ENCODE measurements around the gene IRS4. TPM values are rescaled to one million over a fixed set of nuclear protein-coding genes. Genes with fewer than 3 reads are reported as not detected.
A peak's percentile ranks its signal among the peaks of the same experiment; 100 is the strongest.

Gene IRS4
- 24.7 TPM for polyA plus RNA-seq (2013, experiment 1 of 2)
- 24.9 TPM for polyA plus RNA-seq (2013, experiment 2 of 2)

DNA sequence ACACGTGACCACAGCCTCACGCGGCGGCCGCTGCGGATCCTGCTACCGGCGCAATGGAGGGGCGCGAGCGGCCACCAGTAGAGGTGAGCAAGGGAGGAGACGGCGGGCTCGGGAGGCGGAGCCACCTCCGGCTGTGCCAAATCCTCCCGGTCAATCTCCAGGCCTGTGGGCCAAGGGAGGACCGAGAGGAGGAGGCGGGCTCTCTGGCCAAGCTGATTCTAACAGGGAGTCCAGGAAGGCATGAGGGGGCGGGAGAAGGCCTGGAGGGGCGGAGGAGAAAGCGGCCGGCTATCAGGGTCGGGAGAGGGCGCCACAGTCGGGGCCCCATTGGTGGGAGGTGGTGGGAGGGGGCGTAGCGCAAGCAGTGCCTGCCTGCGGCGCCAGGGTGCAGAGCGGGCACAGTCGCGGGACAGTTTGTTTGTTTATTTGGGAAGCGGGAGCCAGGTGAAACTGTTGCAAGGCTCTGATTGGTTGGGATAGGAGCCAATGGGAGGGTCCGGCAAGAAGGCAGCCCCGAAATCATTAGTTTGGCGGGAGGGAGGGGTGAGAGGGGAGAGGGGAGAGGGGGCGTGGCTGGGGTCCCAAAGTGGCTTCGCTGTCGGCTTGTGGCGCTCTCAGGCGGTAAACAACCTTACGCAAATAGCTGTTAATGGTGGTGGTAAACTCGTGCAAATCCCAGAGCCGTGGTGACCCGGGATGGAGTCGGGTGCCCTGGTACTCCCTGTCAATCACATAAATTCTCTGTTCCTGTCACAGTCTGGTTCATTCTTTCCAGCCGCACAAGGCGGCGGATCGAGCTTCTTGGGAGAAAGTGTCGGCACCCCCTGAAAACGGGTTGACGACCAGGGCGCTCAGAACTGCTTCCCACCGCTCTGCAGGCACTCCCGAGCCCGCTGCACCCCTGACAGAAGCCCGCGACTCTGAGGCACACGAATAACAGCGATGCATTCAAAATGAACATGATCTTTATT lies at the start of gene IRS4:
Gene IRS4, minus strand, starts transcription at position 55 of the 971 bp plus-strand sequence.
- no peak within 1 kb of the TSS for H2BK120ac ChIP-seq (ENCODE audit: low read depth, low read length)
- no peak within 1 kb of the TSS for H2BK12ac ChIP-seq (ENCODE audit: low read length)
- H3K9ac ChIP-seq (ENCODE audit: low read depth, low read length, poor library complexity), result peak within 1 kb of the TSS; percentile 88
- no peaks in the 10 kb centered on the region for H3K79me1 ChIP-seq (ENCODE audit: low read depth, low read length)
- H3K18ac ChIP-seq (ENCODE audit: low read length), result peak within 1 kb of the TSS; percentile 90
- H3K4me1 ChIP-seq (ENCODE audit: control insufficient read depth in 2 of 2, insufficient read depth in 1 of 2, low read depth in 1 of 2, low read length in 2 of 2), result no peaks in the 10 kb centered on the region
- peaks cover 0 to 33% (median 0%) of the 10 kb centered on the region in 3 experiments for H3K27me3 ChIP-seq (ENCODE audit: control insufficient read depth in 3 of 3, insufficient read depth in 3 of 3, low read depth in 1 of 3, low read length in 3 of 3)
- no peak within 1 kb of the TSS for H3K4ac ChIP-seq (ENCODE audit: low read length)
- no peaks in the 10 kb centered on the region for H3K36me3 ChIP-seq (replicated peaks in 1 of 2; ENCODE audit: control insufficient read depth in 2 of 2, insufficient read depth in 2 of 2, low read length in 2 of 2)
- H2BK15ac ChIP-seq (ENCODE audit: low read length), result peak within 1 kb of the TSS; percentile 26
- DNase-seq (ENCODE audit: low spot score), result peak; percentile 90
- peak within 1 kb of the TSS; percentile 93 for H2AFZ ChIP-seq (ENCODE audit: low read length)
- peak within 1 kb of the TSS; percentile 67 to 99 for H3K4me3 ChIP-seq (ENCODE audit: low read length in 2 of 2)
- H3K14ac ChIP-seq (ENCODE audit: low read length), result peak within 1 kb of the TSS; percentile 38
- H2AK5ac ChIP-seq (ENCODE audit: low read depth, low read length), result no peak within 1 kb of the TSS
- peak within 1 kb of the TSS; percentile 92 for H3K27ac ChIP-seq (replicated peaks; ENCODE audit: low read length)
- no peak within 1 kb of the TSS for H3K23ac ChIP-seq (ENCODE audit: low read depth, low read length, poor library complexity)
- WGBS, 2 donors (ENCODE audit: extremely low coverage in 2 of 2, insufficient read length in 2 of 2, insufficient replicate concordance in 1 of 2), result no CpG with 5 or more reads among the region's 62 CpGs
- H3K4me2 ChIP-seq (ENCODE audit: insufficient read depth, low read length, poor library complexity, severe bottlenecking), result peak within 1 kb of the TSS; percentile 63
- peak within 1 kb of the TSS; percentile 75 for H2BK5ac ChIP-seq (ENCODE audit: low read length)
- no peak within 1 kb of the TSS for H4K8ac ChIP-seq (ENCODE audit: low read depth, low read length)
- peaks cover 0 to 17% of the 10 kb centered on the region in 2 donors for H3K9me3 ChIP-seq (replicated peaks in 1 of 2; ENCODE audit: control insufficient read depth in 2 of 2, insufficient read depth in 1 of 2, low read depth in 1 of 2, low read length in 2 of 2)
- no peak within 1 kb of the TSS for H4K91ac ChIP-seq (ENCODE audit: low read depth, low read length, poor library complexity)

DNA sequence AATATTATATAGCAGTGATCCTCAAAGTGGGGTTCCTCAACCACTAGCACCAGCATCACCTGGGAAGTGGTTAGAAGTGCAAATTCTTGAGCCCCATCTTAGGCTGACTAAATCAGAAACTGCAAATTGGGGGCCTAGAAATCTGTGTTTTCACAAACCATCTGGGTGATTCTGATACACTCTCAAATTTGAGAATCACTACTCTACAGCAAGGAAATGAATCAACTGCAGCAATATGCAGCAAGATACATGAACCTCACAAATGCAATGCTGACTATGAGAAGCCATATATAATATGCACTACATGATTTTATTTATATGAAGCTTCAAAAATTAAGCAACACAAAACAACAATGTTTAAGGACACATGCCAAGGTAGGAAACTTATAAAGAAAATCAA lies 36.2 kb upstream of the IRS4 start:
- Histone ChIP-seq H4K8ac (ENCODE audit: low read depth, low read length) (no peak overlapping the region), H2AFZ (ENCODE audit: low read length) (no peak overlapping the region), H3K4ac (ENCODE audit: low read length) (no peak overlapping the region), H3K36me3 (replicated peaks in 1 of 2; ENCODE audit: control insufficient read depth in 2 of 2, insufficient read depth in 2 of 2, low read length in 2 of 2) (no peaks in the 10 kb centered on the region), H3K9me3 (replicated peaks in 1 of 2; ENCODE audit: control insufficient read depth in 2 of 2, insufficient read depth in 1 of 2, low read depth in 1 of 2, low read length in 2 of 2) (no peaks in the 10 kb centered on the region), H3K18ac (ENCODE audit: low read length) (no peak overlapping the region), H2BK5ac (ENCODE audit: low read length) (no peak overlapping the region), H3K4me1 (ENCODE audit: control insufficient read depth in 2 of 2, insufficient read depth in 1 of 2, low read depth in 1 of 2, low read length in 2 of 2) (no peaks in the 10 kb centered on the region), H3K27me3 (ENCODE audit: control insufficient read depth in 3 of 3, insufficient read depth in 3 of 3, low read depth in 1 of 3, low read length in 3 of 3) (no peaks in the 10 kb centered on the region), H3K9ac (ENCODE audit: low read depth, low read length, poor library complexity) (no peak overlapping the region), H3K79me1 (ENCODE audit: low read depth, low read length) (no peaks in the 10 kb centered on the region), H3K4me3 (ENCODE audit: low read length in 2 of 2) (no peak overlapping the region), H3K4me2 (ENCODE audit: insufficient read depth, low read length, poor library complexity, severe bottlenecking) (no peak overlapping the region), H3K14ac (ENCODE audit: low read length) (no peak overlapping the region), H2BK15ac (ENCODE audit: low read length) (no peak overlapping the region), H3K23ac (ENCODE audit: low read depth, low read length, poor library complexity) (no peak overlapping the region), H3K27ac (replicated peaks; ENCODE audit: low read length) (no peak overlapping the region), H4K91ac (ENCODE audit: low read depth, low read length, poor library complexity) (no peak overlapping the region), H2BK12ac (ENCODE audit: low read length) (no peak overlapping the region), H2AK5ac (ENCODE audit: low read depth, low read length) (no peak overlapping the region), H2BK120ac (ENCODE audit: low read depth, low read length) (no peak overlapping the region)
- no peak for DNase-seq (ENCODE audit: low spot score)

DNA sequence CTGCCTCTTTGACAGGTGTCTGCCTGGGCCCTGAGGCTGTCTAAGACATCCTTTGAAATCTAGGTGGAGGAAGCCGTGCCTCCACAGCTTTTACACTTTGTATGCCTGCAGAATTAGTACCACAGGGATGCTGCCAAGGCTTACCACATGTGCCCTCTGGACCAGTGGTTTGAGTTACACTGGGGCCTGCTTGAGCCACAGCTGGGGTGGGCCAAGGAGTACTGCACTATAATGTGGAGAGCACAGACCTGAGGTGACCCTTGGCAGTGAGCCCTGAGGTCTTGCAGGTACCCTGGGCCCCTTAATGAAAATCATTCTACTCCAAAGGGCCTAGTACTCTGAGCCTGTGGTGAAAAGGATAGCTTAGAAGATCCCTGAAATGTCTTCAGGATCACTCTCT lies 27.2 kb upstream of the IRS4 start:
- no peak overlapping the region for H3K4ac ChIP-seq (ENCODE audit: low read length)
- no peak for DNase-seq (ENCODE audit: low spot score)
- H3K4me3 ChIP-seq (ENCODE audit: low read length in 2 of 2), result no peak overlapping the region
- no peaks in the 10 kb centered on the region for H3K9me3 ChIP-seq (replicated peaks in 1 of 2; ENCODE audit: control insufficient read depth in 2 of 2, insufficient read depth in 1 of 2, low read depth in 1 of 2, low read length in 2 of 2)
- no peak overlapping the region for H3K14ac ChIP-seq (ENCODE audit: low read length)
- H3K36me3 ChIP-seq (replicated peaks in 1 of 2; ENCODE audit: control insufficient read depth in 2 of 2, insufficient read depth in 2 of 2, low read length in 2 of 2), result no peaks in the 10 kb centered on the region
- no peaks in the 10 kb centered on the region for H3K4me1 ChIP-seq (ENCODE audit: control insufficient read depth in 2 of 2, insufficient read depth in 1 of 2, low read depth in 1 of 2, low read length in 2 of 2)
- no peak overlapping the region for H4K8ac ChIP-seq (ENCODE audit: low read depth, low read length)
- H3K27ac ChIP-seq (replicated peaks; ENCODE audit: low read length), result no peak overlapping the region
- no peak overlapping the region for H2BK15ac ChIP-seq (ENCODE audit: low read length)
- H2AK5ac ChIP-seq (ENCODE audit: low read depth, low read length), result no peak overlapping the region
- H3K18ac ChIP-seq (ENCODE audit: low read length), result peak overlapping the region; percentile 17
- no peak overlapping the region for H2AFZ ChIP-seq (ENCODE audit: low read length)
- WGBS, 2 donors (ENCODE audit: extremely low coverage in 2 of 2, insufficient read length in 2 of 2, insufficient replicate concordance in 1 of 2), result no CpG with 5 or more reads among the region's 1 CpG
- H3K79me1 ChIP-seq (ENCODE audit: low read depth, low read length), result no peaks in the 10 kb centered on the region
- H3K27me3 ChIP-seq (ENCODE audit: control insufficient read depth in 3 of 3, insufficient read depth in 3 of 3, low read depth in 1 of 3, low read length in 3 of 3), result no peaks in the 10 kb centered on the region
- no peak overlapping the region for H2BK120ac ChIP-seq (ENCODE audit: low read depth, low read length)
- H3K4me2 ChIP-seq (ENCODE audit: insufficient read depth, low read length, poor library complexity, severe bottlenecking), result no peak overlapping the region
- no peak overlapping the region for H3K23ac ChIP-seq (ENCODE audit: low read depth, low read length, poor library complexity)
- H2BK12ac ChIP-seq (ENCODE audit: low read length), result no peak overlapping the region
- no peak overlapping the region for H3K9ac ChIP-seq (ENCODE audit: low read depth, low read length, poor library complexity)
- H4K91ac ChIP-seq (ENCODE audit: low read depth, low read length, poor library complexity), result no peak overlapping the region
- no peak overlapping the region for H2BK5ac ChIP-seq (ENCODE audit: low read length)

DNA sequence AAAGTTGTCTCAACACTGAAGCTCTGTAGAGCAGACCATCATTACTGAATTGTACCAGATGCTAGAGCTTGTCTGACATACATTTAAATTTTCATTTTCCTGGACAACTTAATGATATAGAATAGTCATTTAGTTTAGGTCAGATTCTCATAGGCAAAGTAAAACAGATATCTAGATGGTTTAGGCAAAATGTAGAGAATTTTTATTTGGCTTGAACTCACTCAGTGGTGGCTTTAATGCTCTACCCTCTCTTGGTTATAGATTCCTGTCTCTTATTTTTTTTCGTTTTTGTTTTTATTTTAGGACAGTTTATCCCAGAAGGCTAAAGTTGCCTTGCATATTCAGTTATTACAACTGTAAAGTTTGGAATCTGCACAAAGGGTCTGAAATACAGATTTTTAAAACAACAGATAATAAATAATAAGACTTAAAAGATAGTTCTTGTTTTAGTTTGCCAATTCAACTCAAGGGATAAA lies 4.0 kb upstream of the IRS4 start:
- no peaks in the 10 kb centered on the region for H3K36me3 ChIP-seq (replicated peaks in 1 of 2; ENCODE audit: control insufficient read depth in 2 of 2, insufficient read depth in 2 of 2, low read length in 2 of 2)
- H3K4me2 ChIP-seq (ENCODE audit: insufficient read depth, low read length, poor library complexity, severe bottlenecking), result no peak overlapping the region
- no peak overlapping the region for H2AFZ ChIP-seq (ENCODE audit: low read length)
- no peak overlapping the region for H2AK5ac ChIP-seq (ENCODE audit: low read depth, low read length)
- H2BK5ac ChIP-seq (ENCODE audit: low read length), result no peak overlapping the region
- H4K8ac ChIP-seq (ENCODE audit: low read depth, low read length), result no peak overlapping the region
- DNase-seq (ENCODE audit: low spot score), result no peak
- no peak overlapping the region for H3K23ac ChIP-seq (ENCODE audit: low read depth, low read length, poor library complexity)
- no peaks in the 10 kb centered on the region for H3K4me1 ChIP-seq (ENCODE audit: control insufficient read depth in 2 of 2, insufficient read depth in 1 of 2, low read depth in 1 of 2, low read length in 2 of 2)
- no peak overlapping the region for H2BK12ac ChIP-seq (ENCODE audit: low read length)
- H3K4ac ChIP-seq (ENCODE audit: low read length), result no peak overlapping the region
- no peak overlapping the region for H3K18ac ChIP-seq (ENCODE audit: low read length)
- no peak overlapping the region for H2BK15ac ChIP-seq (ENCODE audit: low read length)
- no peak overlapping the region for H3K9ac ChIP-seq (ENCODE audit: low read depth, low read length, poor library complexity)
- no peak overlapping the region for H3K27ac ChIP-seq (replicated peaks; ENCODE audit: low read length)
- peaks cover 0 to 1% (median 0%) of the 10 kb centered on the region in 3 experiments for H3K27me3 ChIP-seq (ENCODE audit: control insufficient read depth in 3 of 3, insufficient read depth in 3 of 3, low read depth in 1 of 3, low read length in 3 of 3)
- H3K4me3 ChIP-seq (ENCODE audit: low read length in 2 of 2), result no peak overlapping the region
- H3K14ac ChIP-seq (ENCODE audit: low read length), result no peak overlapping the region
- no peak overlapping the region for H2BK120ac ChIP-seq (ENCODE audit: low read depth, low read length)
- H3K79me1 ChIP-seq (ENCODE audit: low read depth, low read length), result no peaks in the 10 kb centered on the region
- no peak overlapping the region for H4K91ac ChIP-seq (ENCODE audit: low read depth, low read length, poor library complexity)
- WGBS, 2 donors (ENCODE audit: extremely low coverage in 2 of 2, insufficient read length in 2 of 2, insufficient replicate concordance in 1 of 2), result no CpG with 5 or more reads among the region's 1 CpG
- H3K9me3 ChIP-seq (replicated peaks in 1 of 2; ENCODE audit: control insufficient read depth in 2 of 2, insufficient read depth in 1 of 2, low read depth in 1 of 2, low read length in 2 of 2), result no peaks in the 10 kb centered on the region

All from neuronal stem cell (in vitro differentiated cells).